Measurements from ENCODE around the gene MMAB.

- TF ChIP-seq CTCF (IDR thresholded peaks at IDR 0.05 in 2 of 3, conservative IDR thresholded peaks at IDR 0.05 in 1 of 3; ENCODE audit: borderline replicate concordance in 1 of 3, insufficient read depth in 1 of 3, low read depth in 2 of 3, low read length in 2 of 3): no peak
- no peak for TF ChIP-seq EZH2 (IDR thresholded peaks at IDR 0.05)
- no peak for TF ChIP-seq CEBPB (IDR thresholded peaks at IDR 0.05; ENCODE audit: low read depth)
- TF ChIP-seq ATF3 (IDR thresholded peaks at IDR 0.05): no peak
- TF ChIP-seq, protein P1, sequence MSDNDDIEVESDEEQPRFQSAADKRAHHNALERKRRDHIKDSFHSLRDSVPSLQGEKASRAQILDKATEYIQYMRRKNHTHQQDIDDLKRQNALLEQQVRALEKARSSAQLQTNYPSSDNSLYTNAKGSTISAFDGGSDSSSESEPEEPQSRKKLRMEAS (IDR thresholded peaks at IDR 0.05): no peak
- TF ChIP-seq FOSL1 (IDR thresholded peaks at IDR 0.05; ENCODE audit: low read depth): no peak
- no peak for TF ChIP-seq JUND (IDR thresholded peaks at IDR 0.05)
- TF ChIP-seq POLR2AphosphoS5 (IDR thresholded peaks at IDR 0.05; ENCODE audit: low read depth, low read length): no peak
- no peak for TF ChIP-seq ZFX (IDR thresholded peaks at IDR 0.05)
- no peak for TF ChIP-seq POLR2A (IDR thresholded peaks at IDR 0.05; ENCODE audit: borderline replicate concordance, extremely low read depth, insufficient read depth, insufficient read length)
- no peak for TF ChIP-seq TCF7L2 (IDR thresholded peaks at IDR 0.05; ENCODE audit: borderline replicate concordance, extremely low read depth, insufficient read depth, insufficient read length)
- TF ChIP-seq SP1 (IDR thresholded peaks at IDR 0.05; ENCODE audit: low read depth): no peak
Observed at GRCh38 chr12:109605016-109605415, 31.7 kb upstream of the MMAB start.
